Fibroblast of lung (primary cell): ENCODE data around the gene LHX4. TPM values are rescaled to one million over a fixed set of nuclear protein-coding genes. Genes with fewer than 3 reads are reported as not detected.

Source experiments
- DNase-seq, 2 donors: peaks; one replicate each; pipeline versions ENCODE4 v3.0.0 to v3.0.0-alpha.2; 2010; ENCODE audit warnings: low read depth in 2 of 2
- H2AFZ ChIP-seq: 2 replicates; pipeline ENCODE4 v1.5.1; 2012; ENCODE audit warnings: low read length, control low read depth, inconsistent platforms
- H3K27ac ChIP-seq: 2 replicates; pipeline ENCODE4 v1.5.1; 2011; ENCODE audit warnings: low read length, control low read depth; ENCODE audit not compliant: insufficient read depth
- H3K27me3 ChIP-seq: 2 replicates; pipeline ENCODE4 v1.5.1; 2011; ENCODE audit warnings: mild to moderate bottlenecking, low read length; ENCODE audit not compliant: control insufficient read depth, insufficient read depth
- H3K36me3 ChIP-seq: 2 replicates; pipeline ENCODE4 v1.5.1; 2011; ENCODE audit warnings: low read length; ENCODE audit not compliant: control insufficient read depth, insufficient read depth
- H3K4me1 ChIP-seq: 2 replicates; pipeline ENCODE4 v1.5.1; 2011; ENCODE audit warnings: low read length; ENCODE audit not compliant: control insufficient read depth, insufficient read depth; ENCODE audit errors: extremely low read depth
- H3K4me2 ChIP-seq: 2 replicates; pipeline ENCODE4 v1.5.1; 2011; ENCODE audit warnings: low read length, control low read depth; ENCODE audit not compliant: insufficient read depth; ENCODE audit errors: extremely low read depth
- H3K4me3 ChIP-seq, 4 experiments: fragments of 200-600 bp in 1 of 4; sonication (generic) in 1 of 4; replicated peaks in 1 of 4; 2 replicates each; pipeline ENCODE4 v1.5.1; 2011 to 2016; ENCODE audit warnings: low read length in 4 of 4, low read depth in 3 of 4, mild to moderate bottlenecking in 3 of 4, control low read depth in 2 of 4, inconsistent platforms in 1 of 4, mixed read lengths in 1 of 4; ENCODE audit not compliant: insufficient read depth in 1 of 4; ENCODE audit errors: control extremely low read depth in 1 of 4
- H3K79me2 ChIP-seq: 2 replicates; pipeline ENCODE4 v1.5.1; 2012; ENCODE audit warnings: mild to moderate bottlenecking, low read length, inconsistent platforms; ENCODE audit not compliant: control insufficient read depth, insufficient read depth
- H3K9ac ChIP-seq: 2 replicates; pipeline ENCODE4 v1.5.1; 2011; ENCODE audit warnings: mild to moderate bottlenecking, low read length, control low read depth; ENCODE audit not compliant: insufficient read depth
- H3K9me3 ChIP-seq: 2 replicates; pipeline ENCODE4 v1.5.1; 2012; ENCODE audit warnings: low read depth, low read length; ENCODE audit not compliant: control insufficient read depth, insufficient read depth
- H4K20me1 ChIP-seq: 2 replicates; pipeline ENCODE4 v1.5.1; 2011; ENCODE audit warnings: low read length; ENCODE audit not compliant: control insufficient read depth, insufficient read depth; ENCODE audit errors: extremely low read depth
- CTCF ChIP-seq, 2 donors: IDR thresholded peaks in 1 of 2; conservative IDR thresholded peaks in 1 of 2; 1 replicate in 1 of 2; 2 replicates in 1 of 2; pipeline ENCODE4 v1.5.1; 2011 to 2012; ENCODE audit warnings: low read length in 2 of 2, control low read depth in 1 of 2, inconsistent platforms in 1 of 2, low read depth in 1 of 2, mild to moderate bottlenecking in 1 of 2
- EZH2 ChIP-seq: IDR thresholded peaks from 2 replicates; pipeline ENCODE4 v1.5.1; 2012; ENCODE audit warnings: low read length, control low read depth, mild to moderate bottlenecking; ENCODE audit errors: missing control alignments
- polyA plus RNA-seq, 2 donors: library from polyadenylated mRNA; depleted of rRNA in 1 of 2; stranded (reverse) in 1 of 2; unstranded in 1 of 2; fragments of >200 nt; gene quantifications; 2 replicates each; pipeline ENCODE4 v1.2.1, GENCODE V29; 2011 to 2012; ENCODE audit warnings: missing spikeins in 1 of 2
- total RNA-seq: library from RNA; depleted of rRNA; stranded (reverse); fragments of >200 nt; gene quantifications from 2 replicates; pipeline ENCODE4 v1.2.1, GENCODE V29; 2014

LHX4 gene
- total and polyA plus RNA-seq, 2 donors (not counting 1 experiment from before 2014, with no cell fraction given), result 0.03 to 0.33 TPM

- Histone ChIP-seq H3K27me3 (no peaks in the 10 kb centered on the region), H3K27ac (no peak overlapping the region), H3K4me2 (no peak overlapping the region), H3K36me3 (no peaks in the 10 kb centered on the region), H3K9ac (no peak overlapping the region), H3K4me1 (no peaks in the 10 kb centered on the region), H3K4me3 (no peak overlapping the region), H4K20me1 (no peaks in the 10 kb centered on the region), H3K9me3 (no peaks in the 10 kb centered on the region), H2AFZ (no peak overlapping the region), H3K79me2 (no peaks in the 10 kb centered on the region)
- TF ChIP-seq EZH2 (no peak), CTCF (conservative IDR thresholded peaks at IDR 0.05 in 1 of 2, IDR thresholded peaks at IDR 0.05 in 1 of 2; ENCODE audit: low read depth in 1 of 2, low read length in 2 of 2) (no peak)
- DNase-seq, result no peak
Observed at GRCh38 chr1:180206581-180206980, 23.5 kb upstream of the LHX4 start.

DNA sequence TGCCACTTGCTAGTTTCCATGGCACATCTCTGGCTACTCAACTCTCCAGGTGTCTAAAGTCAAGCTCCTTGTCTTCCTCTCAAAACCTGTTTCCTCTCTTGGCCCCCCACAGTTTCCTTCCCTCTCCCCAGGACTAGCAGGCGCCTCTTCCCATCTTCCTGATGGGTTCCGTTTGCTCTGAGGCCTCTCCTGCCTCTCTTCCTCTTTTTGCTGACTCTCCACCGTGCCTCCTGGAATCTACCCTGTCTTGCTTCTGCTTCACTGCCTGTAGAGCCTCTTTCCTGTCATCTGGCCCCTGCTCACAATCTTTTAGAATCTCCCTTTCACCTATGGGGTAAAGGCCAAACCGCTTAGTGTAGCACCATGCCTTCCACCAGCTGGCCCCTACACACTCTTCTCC is 21.8 kb upstream of the LHX4 start:
- Histone ChIP-seq H3K4me2 (no peak overlapping the region), H3K27me3 (no peaks in the 10 kb centered on the region), H3K9me3 (no peaks in the 10 kb centered on the region), H3K9ac (no peak overlapping the region), H4K20me1 (no peaks in the 10 kb centered on the region), H3K79me2 (no peaks in the 10 kb centered on the region), H3K36me3 (no peaks in the 10 kb centered on the region), H3K4me1 (no peaks in the 10 kb centered on the region), H3K27ac (no peak overlapping the region), H2AFZ (no peak overlapping the region), H3K4me3 (no peak overlapping the region)
- TF ChIP-seq EZH2, result no peak
- no peak for DNase-seq

DNA sequence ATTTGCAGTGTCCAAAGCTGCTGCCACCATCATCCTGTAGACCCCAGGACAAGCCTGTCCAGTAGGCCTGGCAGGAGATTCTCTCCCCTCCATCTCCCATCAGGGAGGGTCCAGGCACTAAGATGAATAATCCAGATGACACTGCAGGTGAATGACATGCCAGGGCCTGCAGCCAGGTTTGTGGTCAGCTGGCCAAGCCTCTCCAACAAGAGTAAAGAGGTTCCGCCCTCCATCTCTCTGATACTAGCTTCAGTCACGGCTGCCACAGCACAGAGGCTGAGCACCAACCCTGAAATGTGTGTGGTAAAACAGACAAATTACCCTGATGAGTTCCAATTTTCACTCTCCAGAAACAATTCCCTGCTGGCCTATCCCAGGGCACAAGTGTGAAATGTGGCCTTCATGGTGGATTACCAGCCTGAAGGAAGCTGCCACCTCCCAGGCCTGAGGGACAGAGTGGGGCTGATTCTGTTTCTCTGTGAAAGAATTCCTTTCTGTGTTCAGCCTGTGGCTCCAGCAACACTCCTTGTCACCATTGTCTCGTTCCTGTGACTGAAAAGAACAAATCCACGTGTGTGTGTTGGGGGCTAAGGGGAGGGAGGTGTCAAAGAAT is 19.9 kb upstream of the LHX4 start:
- no peak overlapping the region for H2AFZ ChIP-seq
- DNase-seq, result no peak
- H3K4me1 ChIP-seq, result peaks cover 2% of the 10 kb centered on the region

More for the DNA sequence above, 19.9 kb upstream of the LHX4 start:
- H3K9ac ChIP-seq, result no peak overlapping the region
- H3K4me2 ChIP-seq, result no peak overlapping the region
- no peaks in the 10 kb centered on the region for H3K9me3 ChIP-seq
- TF ChIP-seq EZH2 (no peak), CTCF (conservative IDR thresholded peaks at IDR 0.05 in 1 of 2, IDR thresholded peaks at IDR 0.05 in 1 of 2; ENCODE audit: low read depth in 1 of 2, low read length in 2 of 2) (no peak)
- no peak overlapping the region for H3K4me3 ChIP-seq
- H3K27me3 ChIP-seq, result no peaks in the 10 kb centered on the region
- no peaks in the 10 kb centered on the region for H3K79me2 ChIP-seq
- H3K27ac ChIP-seq, result no peak overlapping the region
- no peaks in the 10 kb centered on the region for H4K20me1 ChIP-seq
- H3K36me3 ChIP-seq, result no peaks in the 10 kb centered on the region
